ENCODE data around the gene NAA10. TPM values are rescaled to one million over a fixed set of nuclear protein-coding genes. Genes with fewer than 3 reads are reported as not detected.
A peak's percentile ranks its signal among the peaks of the same experiment; 100 is the strongest.

NAA10 gene
- total and polyA plus RNA-seq, 7 donors = 57.4 to 128 (median 84.7) TPM

DNA sequence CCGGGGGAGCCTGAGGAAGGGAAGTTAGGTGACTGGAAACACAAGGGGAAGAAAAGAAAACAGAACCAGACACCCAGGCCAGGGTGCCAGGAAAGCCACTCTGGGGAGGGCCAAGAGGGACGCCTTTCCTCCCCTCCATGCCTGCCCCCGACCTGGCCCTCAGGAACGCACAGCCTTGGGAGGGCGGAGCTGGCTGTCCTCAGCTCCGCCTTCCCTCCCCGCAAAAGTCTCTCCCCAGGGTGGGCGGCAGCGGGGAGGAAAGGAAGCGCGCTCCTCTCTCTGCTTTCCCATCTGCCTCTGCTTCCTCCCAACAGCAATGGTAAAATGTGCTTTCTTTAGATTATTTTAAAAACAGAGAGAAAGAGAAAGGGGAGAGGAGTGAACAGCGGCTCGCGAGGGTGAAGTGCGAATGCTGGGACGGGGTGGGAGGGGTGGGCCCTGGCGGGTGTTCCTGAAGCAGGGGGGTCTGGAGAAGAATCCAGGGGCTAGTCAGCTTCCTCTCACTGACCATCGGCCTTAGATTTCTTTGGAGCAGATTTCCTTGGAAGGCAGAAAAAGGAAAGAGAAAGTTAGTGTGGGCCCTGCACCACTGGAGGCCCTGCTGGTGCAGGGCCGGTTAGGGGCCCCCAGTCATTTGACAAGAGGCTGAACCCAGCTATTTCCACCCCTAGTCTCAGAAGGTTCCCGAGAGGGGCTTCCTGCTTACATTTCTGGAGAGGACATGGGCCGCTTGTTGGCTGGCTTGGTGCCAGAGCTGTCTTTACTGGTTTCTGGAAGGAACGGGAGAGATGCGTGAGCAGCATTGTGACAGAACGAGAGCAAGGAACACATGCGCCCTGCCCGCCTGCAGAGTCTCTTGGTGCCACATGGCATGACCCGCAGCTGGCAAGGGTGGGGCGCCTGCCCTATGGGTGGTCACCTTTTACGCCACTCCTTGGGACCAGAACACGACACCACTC is 14.3 kb upstream of the NAA10 start:
- Histone ChIP-seq H3K4me3 (no peak overlapping the region), H3K36me3 (peaks cover 0 to 31% (median 15%) of the 10 kb centered on the region in 4 donors), H3K9me3 (no peaks in the 10 kb centered on the region), H3K27ac (peak overlapping the region; percentile 63 to 87 (median 86)), H3K4me1 (peaks cover 0 to 70% (median 48%) of the 10 kb centered on the region in 4 donors), H3K27me3 (peaks cover 0 to 3% (median 0%) of the 10 kb centered on the region in 3 donors)
- intact Hi-C loops (cut with DNase I) = no loop called here
- 57 to 81% methylated on average over 30 of the region's 30 CpGs for WGBS, 2 donors
- DNase-seq = no peak
- TF ChIP-seq, protein P1, sequence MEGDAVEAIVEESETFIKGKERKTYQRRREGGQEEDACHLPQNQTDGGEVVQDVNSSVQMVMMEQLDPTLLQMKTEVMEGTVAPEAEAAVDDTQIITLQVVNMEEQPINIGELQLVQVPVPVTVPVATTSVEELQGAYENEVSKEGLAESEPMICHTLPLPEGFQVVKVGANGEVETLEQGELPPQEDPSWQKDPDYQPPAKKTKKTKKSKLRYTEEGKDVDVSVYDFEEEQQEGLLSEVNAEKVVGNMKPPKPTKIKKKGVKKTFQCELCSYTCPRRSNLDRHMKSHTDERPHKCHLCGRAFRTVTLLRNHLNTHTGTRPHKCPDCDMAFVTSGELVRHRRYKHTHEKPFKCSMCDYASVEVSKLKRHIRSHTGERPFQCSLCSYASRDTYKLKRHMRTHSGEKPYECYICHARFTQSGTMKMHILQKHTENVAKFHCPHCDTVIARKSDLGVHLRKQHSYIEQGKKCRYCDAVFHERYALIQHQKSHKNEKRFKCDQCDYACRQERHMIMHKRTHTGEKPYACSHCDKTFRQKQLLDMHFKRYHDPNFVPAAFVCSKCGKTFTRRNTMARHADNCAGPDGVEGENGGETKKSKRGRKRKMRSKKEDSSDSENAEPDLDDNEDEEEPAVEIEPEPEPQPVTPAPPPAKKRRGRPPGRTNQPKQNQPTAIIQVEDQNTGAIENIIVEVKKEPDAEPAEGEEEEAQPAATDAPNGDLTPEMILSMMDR (IDR thresholded peaks at IDR 0.05) = no peak
- TF ChIP-seq EP300 (IDR thresholded peaks at IDR 0.05) = no peak
- no peak for TF ChIP-seq POLR2A (IDR thresholded peaks at IDR 0.05)
- TF ChIP-seq POLR2AphosphoS5 (IDR thresholded peaks at IDR 0.05) = peak in 2 of 4 donors; percentile 16 to 44

DNA sequence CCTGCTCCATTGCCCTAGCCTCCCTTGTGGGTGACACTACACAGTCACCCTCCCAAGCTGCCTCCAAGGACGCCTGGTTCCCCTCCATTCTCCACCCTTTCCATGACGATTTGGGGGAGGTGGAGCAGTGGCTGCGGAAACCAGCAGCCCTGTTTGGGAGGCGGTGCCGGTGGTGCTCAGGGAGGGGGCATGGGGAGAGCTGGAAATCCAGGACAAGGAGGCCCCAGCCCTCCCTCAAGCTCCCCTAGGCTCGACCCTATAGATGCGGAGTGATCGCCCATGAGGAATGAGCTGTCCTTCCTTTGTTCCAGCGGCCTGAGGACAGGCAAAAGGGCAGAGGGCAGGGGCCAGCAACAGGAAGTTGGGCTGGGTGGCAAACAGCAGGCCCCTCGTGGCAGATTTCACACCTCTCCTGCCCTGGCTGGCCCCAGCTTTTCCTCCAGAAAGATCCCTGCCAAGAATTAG is 13.2 kb upstream of the NAA10 start:
- H3K4me3 ChIP-seq = no peak overlapping the region
- H3K27me3 ChIP-seq = peaks cover 0 to 3% (median 0%) of the 10 kb centered on the region in 3 donors
- H3K9me3 ChIP-seq = no peaks in the 10 kb centered on the region
- intact Hi-C loops (cut with DNase I) = no loop called here
- peaks cover 0 to 60% (median 47%) of the 10 kb centered on the region in 4 donors for H3K4me1 ChIP-seq
- H3K27ac ChIP-seq = peak overlapping the region; percentile 63 to 87 (median 86)
- no peak for DNase-seq
- TF ChIP-seq POLR2AphosphoS5 (IDR thresholded peaks at IDR 0.05) (peak in 3 of 4 donors; percentile 15 to 53 (median 22)), POLR2A (IDR thresholded peaks at IDR 0.05) (no peak)
- 75 to 81% methylated on average over 10 of the region's 10 CpGs for WGBS, 2 donors
- peaks cover 0 to 31% (median 15%) of the 10 kb centered on the region in 4 donors for H3K36me3 ChIP-seq

DNA sequence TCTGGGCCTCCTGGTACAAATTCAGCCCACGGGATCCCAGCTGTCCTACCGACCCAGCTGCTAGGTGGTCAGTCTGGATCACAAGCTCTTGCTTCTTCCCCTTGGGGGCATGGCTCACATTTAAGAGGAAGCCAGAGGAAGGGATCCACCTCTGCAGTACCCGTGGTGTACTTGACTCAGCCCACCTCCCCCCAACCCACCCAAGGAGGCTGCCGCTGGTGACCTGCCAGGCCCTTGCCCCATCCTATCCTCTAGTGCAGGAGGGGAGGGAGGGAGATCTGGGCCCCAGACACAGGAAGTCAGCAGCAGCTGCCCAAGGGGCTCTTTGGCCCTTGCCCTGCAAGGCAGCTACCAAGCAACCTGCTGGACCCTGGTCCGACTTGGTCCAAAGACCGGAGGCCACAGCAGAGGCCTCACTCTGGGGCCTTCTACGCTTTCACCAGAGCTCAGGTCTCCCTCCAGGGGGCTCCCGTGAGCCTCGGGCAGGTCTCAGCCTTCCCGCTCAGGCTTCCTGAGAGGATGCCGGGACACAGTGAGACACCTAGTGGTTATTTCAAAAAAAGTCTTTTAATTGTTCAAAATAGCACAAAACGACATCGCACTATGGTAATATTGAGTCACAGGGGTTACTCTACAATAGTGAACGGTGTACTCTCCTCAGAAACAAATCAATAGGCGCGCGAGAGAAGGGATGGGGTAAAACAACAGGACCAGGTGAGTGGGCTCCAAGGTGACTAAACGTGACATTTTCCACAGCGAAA is 12.4 kb upstream of the NAA10 start:
- 33 to 35% methylated on average over 19 of the region's 19 CpGs for WGBS, 2 donors
- peaks cover 0 to 25% (median 12%) of the 10 kb centered on the region in 4 donors for H3K36me3 ChIP-seq
- peak; percentile 88 for DNase-seq
- no peak for TF ChIP-seq EP300 (IDR thresholded peaks at IDR 0.05)
- TF ChIP-seq, protein P1 (IDR thresholded peaks at IDR 0.05) = peak; percentile 68 to 78 (median 72)
- H3K27me3 ChIP-seq = peaks cover 0 to 3% (median 0%) of the 10 kb centered on the region in 3 donors
- H3K4me3 ChIP-seq = no peak overlapping the region
- no peaks in the 10 kb centered on the region for H3K9me3 ChIP-seq
- intact Hi-C loops (cut with DNase I) = no loop called here
- H3K4me1 ChIP-seq = peaks cover 0 to 52% (median 40%) of the 10 kb centered on the region in 4 donors
- H3K27ac ChIP-seq = peak overlapping the region; percentile 63 to 87 (median 86)

DNA sequence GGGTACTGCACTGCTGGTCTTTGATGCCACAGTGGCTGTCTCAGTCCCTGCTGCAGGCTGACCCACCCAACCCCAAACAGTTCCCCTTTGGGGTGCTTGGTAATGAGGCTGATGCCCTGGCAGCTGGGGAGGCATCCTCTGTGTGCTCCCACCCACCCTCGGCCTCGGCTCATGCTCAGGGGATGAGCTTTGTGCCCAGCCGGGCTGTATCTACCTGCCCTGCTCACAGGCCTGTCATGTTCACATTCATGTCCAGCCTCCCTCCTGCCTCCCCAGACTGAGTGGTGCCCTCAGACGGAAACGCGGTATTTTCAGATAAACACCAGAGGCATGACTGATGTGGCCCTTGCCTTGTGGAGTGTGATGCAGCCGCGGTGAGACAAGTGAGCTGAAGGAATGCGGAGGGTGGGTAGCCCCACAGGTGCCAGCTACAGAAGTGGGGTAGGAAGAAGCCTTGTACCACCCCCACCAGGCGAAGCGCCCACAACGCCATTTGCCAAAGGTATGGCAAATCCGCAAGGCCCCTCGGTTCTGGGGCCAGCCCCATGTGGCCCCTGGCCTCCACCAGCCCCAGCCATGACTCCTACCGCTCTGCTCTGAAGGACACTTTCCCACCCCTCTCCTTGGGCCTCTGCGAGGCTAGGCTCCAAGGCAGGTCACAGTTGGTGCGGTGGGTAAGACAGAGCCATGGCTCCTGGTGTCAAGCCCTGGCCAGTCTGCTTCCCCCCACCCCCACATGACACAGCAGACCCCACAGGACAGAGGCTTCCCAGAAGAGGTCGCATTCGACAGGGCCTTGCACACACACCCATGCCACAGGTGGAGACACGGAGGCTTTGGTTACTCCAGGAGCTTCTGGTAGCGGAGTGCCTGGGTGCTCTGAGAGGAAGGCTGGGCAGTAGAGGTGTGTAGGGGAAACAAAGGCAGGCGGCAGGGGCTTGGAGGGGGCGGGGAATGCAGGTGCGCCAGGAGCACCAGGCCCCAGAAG is 11.4 kb upstream of the NAA10 start:
- Histone ChIP-seq H3K4me3 (no peak overlapping the region), H3K9me3 (no peaks in the 10 kb centered on the region), H3K27ac (peak overlapping the region in 3 of 4 donors; percentile 84 to 87 (median 87)), H3K4me1 (peaks cover 0 to 42% (median 31%) of the 10 kb centered on the region in 4 donors), H3K36me3 (peaks cover 0 to 16% (median 6%) of the 10 kb centered on the region in 4 donors), H3K27me3 (peaks cover 0 to 3% (median 0%) of the 10 kb centered on the region in 3 donors)
- intact Hi-C loops (cut with DNase I) = no loop called here
- TF ChIP-seq POLR2AphosphoS5 (IDR thresholded peaks at IDR 0.05) (no peak), POLR2A (IDR thresholded peaks at IDR 0.05) (no peak), EP300 (IDR thresholded peaks at IDR 0.05) (no peak)
- TF ChIP-seq, protein P1 (IDR thresholded peaks at IDR 0.05) = no peak
- WGBS, 2 donors = 88% methylated on average over 24 of the region's 24 CpGs
- no peak for DNase-seq
